Transverse colon (tissue), 4 donors: ENCODE data around the gene TRPV4. TPM values are rescaled to one million over a fixed set of nuclear protein-coding genes. Genes with fewer than 3 reads are reported as not detected.

ENCODE experiments used
- DNase-seq: peaks from one replicate; pipeline ENCODE4 v3.0.0-alpha.2; 2019
- H3K27ac ChIP-seq, 4 donors: fragments of 200-600 bp; sonication (generic); 2 replicates each; pipeline ENCODE4 v1.5.1; 2016 to 2018; ENCODE audit warnings: inconsistent platforms in 4 of 4
- H3K27me3 ChIP-seq: fragments of 200-600 bp; sonication (generic); 2 replicates; pipeline ENCODE4 v1.5.1; 2017; ENCODE audit warnings: inconsistent platforms
- H3K36me3 ChIP-seq, 4 donors: fragments of 200-600 bp; sonication (generic); 2 replicates each; pipeline ENCODE4 v1.5.1; 2017 to 2019; ENCODE audit warnings: inconsistent platforms in 4 of 4
- H3K4me1 ChIP-seq, 4 donors: fragments of 200-600 bp; sonication (generic); 2 replicates each; pipeline ENCODE4 v1.5.1; 2017 to 2020; ENCODE audit warnings: inconsistent platforms in 4 of 4
- H3K4me3 ChIP-seq, 4 donors: fragments of 200-600 bp; sonication (generic); 1 replicate in 1 of 4; 2 replicates in 3 of 4; pipeline versions ENCODE4 v1.5.1 to v1.6.1; 2017 to 2019; ENCODE audit warnings: inconsistent platforms in 4 of 4
- H3K9me3 ChIP-seq, 2 donors: fragments of 200-600 bp; sonication (generic); 2 replicates each; pipeline ENCODE4 v1.5.1; 2017 to 2019; ENCODE audit warnings: inconsistent platforms in 2 of 2
- CTCF ChIP-seq, 5 experiments: fragments of 200-600 bp in 3 of 5; fragments of 450-650 bp in 2 of 5; sonication (generic) in 3 of 5; IDR thresholded peaks; 1 replicate in 2 of 5; 2 replicates in 3 of 5; pipeline ENCODE4 v1.5.1; 2016 to 2017; ENCODE audit warnings: antibody characterized with exemption in 5 of 5, inconsistent platforms in 3 of 5, mild to moderate bottlenecking in 2 of 5, moderate library complexity in 1 of 5
- EP300 ChIP-seq: sonication (generic); formaldehyde crosslinking; IDR thresholded peaks from one replicate; pipeline ENCODE4 v1.6.1; 2017; ENCODE audit warnings: antibody characterized with exemption, low read depth
- POLR2A ChIP-seq: fragments of 450-650 bp; IDR thresholded peaks from one replicate; pipeline ENCODE4 v1.6.1; 2016; ENCODE audit warnings: antibody characterized with exemption, mild to moderate bottlenecking, moderate library complexity
- POLR2AphosphoS5 ChIP-seq, 3 donors: sonication (generic); formaldehyde crosslinking; IDR thresholded peaks; one replicate each; pipeline ENCODE4 v1.6.1; 2016; ENCODE audit warnings: antibody characterized with exemption in 3 of 3
- WGBS, 2 donors: methylation state at CpG; one replicate each; pipeline ENCODE4 v1.1.5; 2018; ENCODE audit warnings: low coverage in 1 of 2; 5-methylcytosine and 5-hydroxymethylcytosine counted together
- in situ Hi-C, 4 donors: fragments of 200-750 bp; cut with MboI; loops; one replicate each; pipeline versions ENCODE4 v1.15.0 to v1.15.1; 2017; ENCODE audit warnings: low sequenced_read_pairs in 3 of 4, low pct_ligation_motif_present in 1 of 4, low pct_unique_long_range_greater_than_20kb in 1 of 4
- intact Hi-C: fragments of 100-400 bp; cut with DNase I; formaldehyde crosslinking; loops from one replicate; pipeline ENCODE4 v1.15.1; 2023; ENCODE audit warnings: low total_unique reads
- total RNA-seq, 4 donors: library from RNA; depleted of rRNA; stranded (reverse); fragments of >200 nt; gene quantifications; one replicate each; pipeline ENCODE4 v1.1.0, GENCODE V29; 2016

TRPV4 gene
- total RNA-seq, 4 donors from 2014 or later = 0.27 TPM; not detected in 3

DNA sequence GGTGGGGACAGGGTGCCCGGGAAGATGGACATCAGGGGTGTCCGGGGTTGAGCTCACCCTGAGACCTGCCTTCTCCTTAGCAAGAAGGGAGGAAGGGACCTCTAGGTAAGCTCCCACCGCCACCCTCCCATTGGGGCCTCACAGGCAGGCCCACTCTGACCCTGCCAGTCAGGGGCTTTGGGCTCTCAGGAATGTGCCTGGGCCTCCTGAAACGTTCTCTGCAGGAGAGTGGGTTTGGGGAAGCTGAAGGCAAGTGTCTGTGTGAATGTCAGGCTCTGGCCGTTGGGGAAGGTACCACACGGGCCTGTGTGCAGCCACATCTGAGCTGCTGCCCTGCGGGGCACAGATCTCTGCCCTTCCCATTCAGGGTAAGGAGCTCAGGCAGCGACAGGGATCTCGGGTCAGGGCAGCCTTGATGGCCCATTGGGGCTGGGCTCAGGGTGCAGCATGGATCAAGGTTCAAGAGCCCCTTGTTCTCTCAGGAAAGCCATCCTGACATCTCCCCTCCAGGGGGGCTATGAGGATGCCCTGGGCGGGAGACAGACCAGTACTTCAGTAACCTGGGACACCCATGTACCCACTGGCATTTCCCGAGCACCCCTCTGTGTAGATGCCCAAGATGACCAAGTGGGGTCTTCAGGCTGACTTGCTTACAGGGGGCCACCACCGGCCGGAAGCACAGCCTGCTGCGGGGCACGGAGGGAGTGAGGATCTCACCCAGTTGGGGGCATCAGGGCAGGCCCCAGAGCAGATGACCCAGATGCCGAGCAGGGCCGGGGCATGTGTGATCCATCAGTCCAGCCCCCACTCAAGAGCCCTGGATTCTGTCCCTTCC is 89.9 kb downstream of the TRPV4 start:
- H3K4me1 ChIP-seq = peaks cover 0 to 5% (median 0%) of the 10 kb centered on the region in 4 donors
- H3K27ac ChIP-seq = no peak overlapping the region
- no peaks in the 10 kb centered on the region for H3K9me3 ChIP-seq
- H3K4me3 ChIP-seq = no peak overlapping the region
- DNase-seq = no peak
- no peak for TF ChIP-seq POLR2AphosphoS5 (IDR thresholded peaks at IDR 0.05)
- TF ChIP-seq EP300 = no peak
- no peak for TF ChIP-seq POLR2A
- TF ChIP-seq CTCF (IDR thresholded peaks at IDR 0.05) = no peak
- intact Hi-C loops (no loop called here), in situ Hi-C loops (no loop called here)
- 92% methylated on average over 17 of the region's 17 CpGs; no CpG with 5 or more reads in 1 of the 2 donors for WGBS, 2 donors
- no peaks in the 10 kb centered on the region for H3K27me3 ChIP-seq
- no peaks in the 10 kb centered on the region for H3K36me3 ChIP-seq

DNA sequence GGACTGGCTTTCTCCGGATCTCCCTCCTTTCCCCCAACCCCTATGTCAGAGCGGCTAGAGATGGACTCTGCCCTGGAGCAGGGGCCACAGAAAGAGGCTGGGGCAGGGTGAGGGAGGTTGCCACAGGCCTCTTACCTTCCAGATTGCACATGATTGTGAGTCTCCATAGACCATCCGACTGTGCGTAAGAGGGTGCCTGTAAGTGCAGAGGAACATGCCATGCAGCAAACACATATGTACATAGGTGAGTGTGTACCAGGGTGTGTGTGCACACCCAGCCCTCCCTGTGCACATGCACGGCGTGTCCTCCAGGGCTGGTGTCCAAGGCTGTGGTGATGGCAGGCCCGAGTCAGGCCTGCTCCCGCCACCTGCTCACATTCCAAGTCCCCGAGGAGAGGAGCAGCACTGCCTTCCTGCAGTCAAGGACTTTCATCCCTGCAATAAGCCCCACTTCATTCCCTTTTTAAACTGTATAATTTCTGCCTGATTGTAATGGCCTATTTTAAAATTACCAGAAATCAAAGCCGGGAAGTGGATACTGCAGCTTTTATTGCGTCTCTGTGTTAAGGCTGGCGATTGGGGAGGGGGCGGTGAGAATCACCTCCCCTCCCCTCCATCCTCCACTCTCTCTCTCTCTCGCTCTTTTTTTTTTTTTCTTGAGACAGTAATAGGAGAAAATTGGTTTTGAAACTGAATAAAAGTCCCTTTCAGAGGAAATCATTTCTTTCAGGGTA is 91.1 kb downstream of the TRPV4 start:
- 66 to 80% methylated on average over 6 to 14 of the region's 14 CpGs for WGBS, 2 donors
- H3K27ac ChIP-seq = no peak overlapping the region
- DNase-seq = no peak

GRCh38 chr12:109741286-109741969 is 91.8 kb downstream of the TRPV4 start:
- intact Hi-C loops (no loop called here), in situ Hi-C loops (no loop called here)
- H3K36me3 ChIP-seq = no peaks in the 10 kb centered on the region
- H3K4me1 ChIP-seq = peaks cover 0 to 5% (median 0%) of the 10 kb centered on the region in 4 donors
- TF ChIP-seq POLR2A = no peak
- TF ChIP-seq CTCF (IDR thresholded peaks at IDR 0.05) = no peak
- no peak for TF ChIP-seq EP300
- no peak for TF ChIP-seq POLR2AphosphoS5 (IDR thresholded peaks at IDR 0.05)
- no peak overlapping the region for H3K4me3 ChIP-seq
- no peaks in the 10 kb centered on the region for H3K27me3 ChIP-seq
- no peaks in the 10 kb centered on the region for H3K9me3 ChIP-seq
- WGBS, 2 donors = 82% methylated on average over 4 of the region's 4 CpGs; no CpG with 5 or more reads in 1 of the 2 donors
- no peak for DNase-seq
- H3K27ac ChIP-seq = no peak overlapping the region

More for the DNA sequence above, 91.1 kb downstream of the TRPV4 start:
- H3K4me3 ChIP-seq = no peak overlapping the region
- intact Hi-C loops (no loop called here), in situ Hi-C loops (no loop called here)
- TF ChIP-seq EP300 = no peak
- TF ChIP-seq POLR2A = no peak
- TF ChIP-seq POLR2AphosphoS5 (IDR thresholded peaks at IDR 0.05) = no peak
- TF ChIP-seq CTCF (IDR thresholded peaks at IDR 0.05) = no peak
- H3K9me3 ChIP-seq = no peaks in the 10 kb centered on the region
- H3K36me3 ChIP-seq = no peaks in the 10 kb centered on the region
- H3K4me1 ChIP-seq = peaks cover 0 to 5% (median 0%) of the 10 kb centered on the region in 4 donors
- H3K27me3 ChIP-seq = no peaks in the 10 kb centered on the region
